Left cardiac atrium (tissue), 4 donors: ENCODE data around the gene ALDOB. TPM values are rescaled to one million over a fixed set of nuclear protein-coding genes. Genes with fewer than 3 reads are reported as not detected.
A peak's percentile ranks its signal among the peaks of the same experiment; 100 is the strongest.

Experiments used
- ATAC-seq, 2 donors: fragments of 200-7000 bp; cut with Tn5 transposase; one replicate each; pipeline ENCODE4 v1.9.1; 2020; ENCODE audit warnings: mild to moderate bottlenecking in 2 of 2, moderate library complexity in 2 of 2
- DNase-seq: peaks from one replicate; pipeline ENCODE4 v3.0.0-alpha.2; 2020
- intact Hi-C, 2 donors: fragments of 100-400 bp; cut with DNase I; formaldehyde crosslinking; loops; one replicate each; pipeline versions ENCODE4 v1.14.1 to v1.15.1; 2022 to 2023
- total RNA-seq, 2 donors: library from RNA; stranded (reverse); fragmentation: NEBNext Ultra II Directional; extraction: Animal tissue kit (Norgen Biotek cat#: 25700); gene quantifications; one replicate each; pipeline ENCODE4 v1.2.1, GENCODE V29; 2021
- donor health status: DM: no; HTN: yes; CAD: no.
- donor health status: DM: no; HTN: yes; CAD: no; lungs with severe emphysema.
- donor health status: DM: yes; HTN: yes; CAD: no.
- donor health status: Dilated cardiomyopathy.

The ALDOB gene
- total RNA-seq, 2 donors from 2014 or later = 0.53 to 1.4 TPM

- intact Hi-C loops = no loop called here
- DNase-seq = no peak
- ATAC-seq = no peak
Measured at GRCh38 chr9:101432740-101433139, 2.8 kb downstream of the ALDOB start.

- intact Hi-C loops = no loop called here
- no peak for DNase-seq
- ATAC-seq = no peak
Measured at GRCh38 chr9:101432171-101432570, 3.4 kb downstream of the ALDOB start.

GRCh38 chr9:101429736-101430135 lies 5.8 kb downstream of the ALDOB start:
- intact Hi-C loops = no loop called here
- ATAC-seq = no peak
- DNase-seq = no peak

GRCh38 chr9:101428909-101429308 lies 6.7 kb downstream of the ALDOB start:
- intact Hi-C loops = no loop called here
- no peak for ATAC-seq
- no peak for DNase-seq

GRCh38 chr9:101427957-101428655 lies 7.5 kb downstream of the ALDOB start:
- no peak for DNase-seq
- intact Hi-C loops = no loop called here
- ATAC-seq = no peak

GRCh38 chr9:101427358-101427757 lies 8.2 kb downstream of the ALDOB start:
- ATAC-seq = no peak
- no peak for DNase-seq
- intact Hi-C loops = no loop called here

GRCh38 chr9:101421653-101422065 lies 13.9 kb downstream of the ALDOB start:
- peak in 1 of 2 donors; percentile 25 for ATAC-seq
- no peak for DNase-seq
- intact Hi-C loops = no loop called here

- ATAC-seq = no peak
- intact Hi-C loops = no loop called here
- DNase-seq = no peak
Measured at GRCh38 chr9:101419863-101420262, 15.7 kb downstream of the ALDOB start.

- DNase-seq (no peak), ATAC-seq (peak in 1 of 2 donors; percentile 31)
- intact Hi-C loops = no loop called here
Measured at GRCh38 chr9:101418518-101419430, 16.8 kb downstream of the ALDOB start.

GRCh38 chr9:101417977-101418376 lies 17.6 kb downstream of the ALDOB start:
- no peak for DNase-seq
- ATAC-seq = no peak
- intact Hi-C loops = no loop called here

- DNase-seq = no peak
- no peak for ATAC-seq
- intact Hi-C loops = no loop called here
Measured at GRCh38 chr9:101417389-101417788, 18.2 kb downstream of the ALDOB start.

GRCh38 chr9:101415578-101415977 lies 20.0 kb downstream of the ALDOB start:
- DNase-seq (no peak), ATAC-seq (no peak)
- intact Hi-C loops = no loop called here

GRCh38 chr9:101414839-101415238 lies 20.7 kb downstream of the ALDOB start:
- intact Hi-C loops = no loop called here
- DNase-seq (no peak), ATAC-seq (no peak)

- no peak for ATAC-seq
- DNase-seq = no peak
- intact Hi-C loops = no loop called here
Measured at GRCh38 chr9:101409079-101409477, 26.5 kb downstream of the ALDOB start.

GRCh38 chr9:101408374-101409078 lies 27.0 kb downstream of the ALDOB start:
- DNase-seq (no peak), ATAC-seq (no peak)
- intact Hi-C loops = no loop called here

- no peak for ATAC-seq
- no peak for DNase-seq
- intact Hi-C loops = loop anchor here in 1 of 2 donors (5.0 kb wide), 1 partner anchor 44 kb away; no protein-coding TSS in a partner anchor
Measured at GRCh38 chr9:101403516-101404285, 31.9 kb downstream of the ALDOB start.

- peak; percentile 27 for DNase-seq
- ATAC-seq = no peak
- intact Hi-C loops = loop anchor here in 1 of 2 donors (5.0 kb wide), 1 partner anchor 47 kb away; no protein-coding TSS in a partner anchor
Measured at GRCh38 chr9:101400120-101400519, 35.5 kb downstream of the ALDOB start.

GRCh38 chr9:101399643-101399970 lies 36.0 kb downstream of the ALDOB start:
- no peak for DNase-seq
- intact Hi-C loops = loop anchor here in 1 of 2 donors (10.0 kb wide), 1 partner anchor 135 kb away; the partner anchor contains the start of gene RNF20
- no peak for ATAC-seq
